ENCODE measurements around the gene OGFOD3. TPM values are rescaled to one million over a fixed set of nuclear protein-coding genes. Genes with fewer than 3 reads are reported as not detected.
A peak's percentile ranks its signal among the peaks of the same experiment; 100 is the strongest.

Gene OGFOD3
- total RNA-seq, 1 donor: 25.3 TPM

DNA sequence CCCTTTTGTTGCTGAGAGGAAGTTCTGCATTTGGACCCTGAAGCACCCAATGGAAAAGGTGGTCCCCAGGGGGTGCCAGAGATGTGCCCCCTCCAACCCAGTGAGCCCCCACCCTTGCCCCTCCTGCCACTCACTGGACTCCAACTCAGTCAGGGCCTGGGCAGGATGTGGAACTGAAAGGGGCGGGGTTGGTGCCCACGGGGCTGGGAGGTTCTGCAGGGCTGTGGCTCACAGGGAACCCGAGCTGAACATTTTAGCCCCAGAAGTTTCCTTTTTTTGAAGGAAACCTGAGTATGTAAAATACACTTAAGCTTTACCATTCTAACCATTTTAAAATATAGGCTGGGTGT, 15.8 kb upstream of the OGFOD3 start:
- Histone ChIP-seq H3K9me3 (ENCODE audit: low read depth, low read length) (no peaks in the 10 kb centered on the region), H3K4me3 (ENCODE audit: insufficient read depth, low read length) (no peak overlapping the region), H3K4me1 (ENCODE audit: insufficient read depth, low read length) (no peaks in the 10 kb centered on the region), H3K27me3 (ENCODE audit: insufficient read depth, low read length) (no peaks in the 10 kb centered on the region), H3K4me2 (ENCODE audit: insufficient read depth, low read length) (no peak overlapping the region), H2AFZ (ENCODE audit: low read length) (no peak overlapping the region), H4K20me1 (ENCODE audit: insufficient read depth, low read length) (no peaks in the 10 kb centered on the region), H3K79me2 (ENCODE audit: insufficient read depth, low read length) (no peaks in the 10 kb centered on the region), H3K27ac (ENCODE audit: low read depth, low read length) (no peak overlapping the region), H3K36me3 (ENCODE audit: insufficient read depth, low read length) (no peaks in the 10 kb centered on the region)
- DNase-seq (ENCODE audit: insufficient read length, low spot score, missing footprints): peak; percentile 70
- TF ChIP-seq, protein P1, sequence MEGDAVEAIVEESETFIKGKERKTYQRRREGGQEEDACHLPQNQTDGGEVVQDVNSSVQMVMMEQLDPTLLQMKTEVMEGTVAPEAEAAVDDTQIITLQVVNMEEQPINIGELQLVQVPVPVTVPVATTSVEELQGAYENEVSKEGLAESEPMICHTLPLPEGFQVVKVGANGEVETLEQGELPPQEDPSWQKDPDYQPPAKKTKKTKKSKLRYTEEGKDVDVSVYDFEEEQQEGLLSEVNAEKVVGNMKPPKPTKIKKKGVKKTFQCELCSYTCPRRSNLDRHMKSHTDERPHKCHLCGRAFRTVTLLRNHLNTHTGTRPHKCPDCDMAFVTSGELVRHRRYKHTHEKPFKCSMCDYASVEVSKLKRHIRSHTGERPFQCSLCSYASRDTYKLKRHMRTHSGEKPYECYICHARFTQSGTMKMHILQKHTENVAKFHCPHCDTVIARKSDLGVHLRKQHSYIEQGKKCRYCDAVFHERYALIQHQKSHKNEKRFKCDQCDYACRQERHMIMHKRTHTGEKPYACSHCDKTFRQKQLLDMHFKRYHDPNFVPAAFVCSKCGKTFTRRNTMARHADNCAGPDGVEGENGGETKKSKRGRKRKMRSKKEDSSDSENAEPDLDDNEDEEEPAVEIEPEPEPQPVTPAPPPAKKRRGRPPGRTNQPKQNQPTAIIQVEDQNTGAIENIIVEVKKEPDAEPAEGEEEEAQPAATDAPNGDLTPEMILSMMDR (IDR thresholded peaks at IDR 0.05; ENCODE audit: extremely low read depth, low read depth, low read length): no peak

DNA sequence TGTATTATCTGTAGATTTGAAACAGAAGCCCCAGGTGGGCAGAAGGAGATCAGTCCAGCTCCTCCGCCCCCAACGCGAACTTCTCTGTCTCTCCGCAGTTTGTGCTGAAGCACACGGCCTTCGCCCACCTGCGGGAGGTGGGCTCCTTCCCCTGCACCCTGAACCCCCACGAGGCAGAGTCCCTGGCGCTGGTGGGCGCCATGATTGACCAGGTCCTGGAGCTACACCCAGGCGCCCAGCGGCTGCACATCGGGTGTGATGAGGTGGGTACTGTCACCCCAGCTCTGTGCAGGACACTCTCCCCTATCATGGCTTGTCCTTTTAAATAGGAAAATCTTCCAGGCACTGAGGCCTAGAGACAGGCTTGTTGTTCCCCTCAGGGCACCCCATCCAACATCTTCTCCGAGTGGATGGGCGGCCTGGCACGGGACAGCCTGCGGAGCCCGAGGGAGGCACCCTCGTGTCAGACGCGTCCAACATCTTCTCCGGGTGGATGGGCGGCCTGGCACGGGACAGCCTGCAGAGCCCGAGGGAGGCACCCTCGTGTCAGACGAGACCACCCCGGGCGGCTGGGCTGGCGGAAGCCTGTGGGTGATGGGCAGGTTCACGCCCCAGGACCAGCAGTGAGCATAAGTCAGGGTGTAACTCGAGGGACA, 15.3 kb upstream of the OGFOD3 start:
- no peak overlapping the region for H2AFZ ChIP-seq (ENCODE audit: low read length)

DNA sequence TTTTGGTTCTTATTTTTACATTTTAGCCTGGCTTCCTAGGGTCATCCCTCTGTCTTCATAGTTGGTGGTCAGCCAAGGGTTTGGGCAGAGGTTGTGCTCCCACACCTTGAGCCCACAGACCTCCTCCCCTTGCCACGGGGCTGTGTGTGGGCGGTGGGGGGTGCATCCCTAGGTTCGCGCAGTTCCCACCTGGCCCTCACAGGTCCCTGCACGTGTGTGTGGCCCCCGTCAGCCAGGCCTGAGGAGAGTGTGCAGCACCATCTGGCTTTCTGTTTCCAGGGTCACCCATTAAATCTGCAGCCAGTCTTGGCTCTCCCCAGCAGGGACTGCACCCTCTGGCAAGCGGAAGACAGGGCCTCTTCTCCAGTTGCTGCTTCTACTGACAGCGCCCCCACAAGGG, 13.6 kb upstream of the OGFOD3 start:
- H3K27ac ChIP-seq (ENCODE audit: low read depth, low read length): no peak overlapping the region
- no peak for DNase-seq (ENCODE audit: insufficient read length, low spot score, missing footprints)
- no peaks in the 10 kb centered on the region for H4K20me1 ChIP-seq (ENCODE audit: insufficient read depth, low read length)
- no peak overlapping the region for H2AFZ ChIP-seq (ENCODE audit: low read length)
- TF ChIP-seq, protein P1 (IDR thresholded peaks at IDR 0.05; ENCODE audit: extremely low read depth, low read depth, low read length): no peak
- no peak overlapping the region for H3K4me3 ChIP-seq (ENCODE audit: insufficient read depth, low read length)
- no peaks in the 10 kb centered on the region for H3K27me3 ChIP-seq (ENCODE audit: insufficient read depth, low read length)
- H3K4me1 ChIP-seq (ENCODE audit: insufficient read depth, low read length): no peaks in the 10 kb centered on the region
- no peaks in the 10 kb centered on the region for H3K9me3 ChIP-seq (ENCODE audit: low read depth, low read length)
- no peaks in the 10 kb centered on the region for H3K36me3 ChIP-seq (ENCODE audit: insufficient read depth, low read length)
- no peaks in the 10 kb centered on the region for H3K79me2 ChIP-seq (ENCODE audit: insufficient read depth, low read length)
- no peak overlapping the region for H3K4me2 ChIP-seq (ENCODE audit: insufficient read depth, low read length)

More for the DNA sequence above, 15.3 kb upstream of the OGFOD3 start:
- Histone ChIP-seq H3K27ac (ENCODE audit: low read depth, low read length) (no peak overlapping the region), H3K4me2 (ENCODE audit: insufficient read depth, low read length) (no peak overlapping the region), H3K9me3 (ENCODE audit: low read depth, low read length) (no peaks in the 10 kb centered on the region), H3K79me2 (ENCODE audit: insufficient read depth, low read length) (no peaks in the 10 kb centered on the region), H3K4me3 (ENCODE audit: insufficient read depth, low read length) (no peak overlapping the region), H3K27me3 (ENCODE audit: insufficient read depth, low read length) (no peaks in the 10 kb centered on the region), H3K4me1 (ENCODE audit: insufficient read depth, low read length) (no peaks in the 10 kb centered on the region), H3K36me3 (ENCODE audit: insufficient read depth, low read length) (no peaks in the 10 kb centered on the region), H4K20me1 (ENCODE audit: insufficient read depth, low read length) (no peaks in the 10 kb centered on the region)
- TF ChIP-seq, protein P1 (IDR thresholded peaks at IDR 0.05; ENCODE audit: extremely low read depth, low read depth, low read length): no peak
- peak; percentile 85 for DNase-seq (ENCODE audit: insufficient read length, low spot score, missing footprints)

DNA sequence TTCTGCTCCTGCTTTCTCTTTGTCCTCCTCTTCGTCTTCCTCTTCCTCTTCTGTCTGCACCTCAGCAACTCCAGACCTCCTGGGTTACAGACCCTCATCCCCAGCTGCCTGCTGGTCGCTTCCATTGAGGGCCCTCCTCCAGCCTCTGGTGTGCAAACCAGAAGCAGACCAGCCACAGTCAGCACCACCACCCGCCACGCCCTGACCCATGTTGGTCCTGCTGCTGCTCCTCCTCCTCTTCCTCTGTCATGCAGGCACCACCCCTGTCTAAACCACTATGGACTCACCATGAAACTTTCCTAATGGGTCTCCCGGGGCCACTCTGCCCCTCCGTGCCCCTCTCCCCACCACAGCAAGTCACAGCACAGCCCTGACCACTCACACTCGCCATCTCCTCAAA, 11.4 kb upstream of the OGFOD3 start:
- Histone ChIP-seq H2AFZ (ENCODE audit: low read length) (no peak overlapping the region), H3K27me3 (ENCODE audit: insufficient read depth, low read length) (no peaks in the 10 kb centered on the region), H3K79me2 (ENCODE audit: insufficient read depth, low read length) (no peaks in the 10 kb centered on the region), H3K4me3 (ENCODE audit: insufficient read depth, low read length) (no peak overlapping the region), H3K27ac (ENCODE audit: low read depth, low read length) (no peak overlapping the region), H3K4me1 (ENCODE audit: insufficient read depth, low read length) (no peaks in the 10 kb centered on the region), H3K4me2 (ENCODE audit: insufficient read depth, low read length) (no peak overlapping the region), H3K36me3 (ENCODE audit: insufficient read depth, low read length) (no peaks in the 10 kb centered on the region), H4K20me1 (ENCODE audit: insufficient read depth, low read length) (no peaks in the 10 kb centered on the region), H3K9me3 (ENCODE audit: low read depth, low read length) (no peaks in the 10 kb centered on the region)
- TF ChIP-seq, protein P1 (IDR thresholded peaks at IDR 0.05; ENCODE audit: extremely low read depth, low read depth, low read length): no peak
- DNase-seq (ENCODE audit: insufficient read length, low spot score, missing footprints): peak; percentile 83

Data from osteoblast (primary cell).